ENCODE data around the gene RGP1. TPM values are rescaled to one million over a fixed set of nuclear protein-coding genes. Genes with fewer than 3 reads are reported as not detected.
A peak's percentile ranks its signal among the peaks of the same experiment; 100 is the strongest.

Gene RGP1
- total and polyA plus RNA-seq, 2 experiments from 2014 or later, result 4.7 to 19.1 TPM

- Histone ChIP-seq H3F3A (ENCODE audit: insufficient read depth) (peaks cover 38% of the 10 kb centered on the region), H3K27me3 (replicated peaks; ENCODE audit: insufficient read depth) (no peaks in the 10 kb centered on the region), H4K20me1 (ENCODE audit: insufficient read depth) (no peaks in the 10 kb centered on the region), H3K9ac (peak overlapping the region; percentile 17; the same call in 1 of the 2 replicates), H3K79me2 (ENCODE audit: insufficient read depth) (peaks cover 51% of the 10 kb centered on the region), H3K4me3 (no peak overlapping the region), H3K27ac (peak overlapping the region; percentile 45), H2AFZ (no peak overlapping the region), H3K4me2 (ENCODE audit: unreplicated experiment) (no peak overlapping the region), H3K9me2 (ENCODE audit: insufficient read depth) (no peaks in the 10 kb centered on the region), H3K4me1 (ENCODE audit: insufficient read depth) (peaks cover 14% of the 10 kb centered on the region), H3K9me3 (ENCODE audit: low read depth) (no peaks in the 10 kb centered on the region), H3K36me3 (ENCODE audit: low read depth) (peaks cover 34% of the 10 kb centered on the region)
- in situ Hi-C loops (cut with MboI), result no loop called here
- DNase-seq, result peak; percentile 82
- WGBS, 2 experiments (ENCODE audit: low coverage in 1 of 2, low lambda C conversion rate in 2 of 2, missing lambda C conversion rate in 2 of 2), result 33 to 39% methylated on average over 5 of the region's 5 CpGs
- TF ChIP-seq EZH2 (IDR thresholded peaks at IDR 0.05; ENCODE audit: insufficient read depth, poor library complexity, severe bottlenecking), result no peak
- no peak for TF ChIP-seq EZH2phosphoT487 (IDR thresholded peaks at IDR 0.05; ENCODE audit: insufficient read depth, low read depth)
Measured at GRCh38 chr9:35736201-35736633, 12.9 kb upstream of the RGP1 start.

- H3K27ac ChIP-seq, result no peak overlapping the region
- no peaks in the 10 kb centered on the region for H3K9me2 ChIP-seq (ENCODE audit: insufficient read depth)
- WGBS, 2 experiments (ENCODE audit: low coverage in 1 of 2, low lambda C conversion rate in 2 of 2, missing lambda C conversion rate in 2 of 2), result 71 to 75% methylated on average over 7 of the region's 7 CpGs
- no peak for TF ChIP-seq EZH2 (IDR thresholded peaks at IDR 0.05; ENCODE audit: insufficient read depth, poor library complexity, severe bottlenecking)
- TF ChIP-seq EZH2phosphoT487 (IDR thresholded peaks at IDR 0.05; ENCODE audit: insufficient read depth, low read depth), result no peak
- no peak overlapping the region for H3K4me2 ChIP-seq (ENCODE audit: unreplicated experiment)
- H4K20me1 ChIP-seq (ENCODE audit: insufficient read depth), result no peaks in the 10 kb centered on the region
- H3F3A ChIP-seq (ENCODE audit: insufficient read depth), result peaks cover 34% of the 10 kb centered on the region
- no peak for DNase-seq
- H2AFZ ChIP-seq, result no peak overlapping the region
- H3K9me3 ChIP-seq (ENCODE audit: low read depth), result no peaks in the 10 kb centered on the region
- no peak overlapping the region for H3K4me3 ChIP-seq
- H3K9ac ChIP-seq, result no peak overlapping the region
- peaks cover 34% of the 10 kb centered on the region for H3K36me3 ChIP-seq (ENCODE audit: low read depth)
- H3K4me1 ChIP-seq (ENCODE audit: insufficient read depth), result peaks cover 14% of the 10 kb centered on the region
- H3K79me2 ChIP-seq (ENCODE audit: insufficient read depth), result peaks cover 45% of the 10 kb centered on the region
- in situ Hi-C loops (cut with MboI), result no loop called here
- H3K27me3 ChIP-seq (replicated peaks; ENCODE audit: insufficient read depth), result no peaks in the 10 kb centered on the region
Measured at GRCh38 chr9:35737143-35737542, 11.9 kb upstream of the RGP1 start.

GRCh38 chr9:35738186-35738585, 10.9 kb upstream of the RGP1 start:
- in situ Hi-C loops (cut with MboI), result no loop called here
- Histone ChIP-seq H3K9me2 (ENCODE audit: insufficient read depth) (no peaks in the 10 kb centered on the region), H3F3A (ENCODE audit: insufficient read depth) (peaks cover 27% of the 10 kb centered on the region), H4K20me1 (ENCODE audit: insufficient read depth) (no peaks in the 10 kb centered on the region), H3K9ac (no peak overlapping the region), H3K36me3 (ENCODE audit: low read depth) (peaks cover 43% of the 10 kb centered on the region), H3K4me1 (ENCODE audit: insufficient read depth) (peaks cover 14% of the 10 kb centered on the region), H3K4me3 (no peak overlapping the region), H3K4me2 (ENCODE audit: unreplicated experiment) (no peak overlapping the region), H3K79me2 (ENCODE audit: insufficient read depth) (peaks cover 40% of the 10 kb centered on the region), H3K27me3 (replicated peaks; ENCODE audit: insufficient read depth) (no peaks in the 10 kb centered on the region), H3K27ac (no peak overlapping the region), H3K9me3 (ENCODE audit: low read depth) (no peaks in the 10 kb centered on the region), H2AFZ (no peak overlapping the region)
- 68 to 74% methylated on average over 4 of the region's 4 CpGs for WGBS, 2 experiments (ENCODE audit: low coverage in 1 of 2, low lambda C conversion rate in 2 of 2, missing lambda C conversion rate in 2 of 2)
- TF ChIP-seq EZH2phosphoT487 (IDR thresholded peaks at IDR 0.05; ENCODE audit: insufficient read depth, low read depth) (no peak), EZH2 (IDR thresholded peaks at IDR 0.05; ENCODE audit: insufficient read depth, poor library complexity, severe bottlenecking) (no peak)
- DNase-seq, result no peak

- DNase-seq, result no peak
- Histone ChIP-seq H3F3A (ENCODE audit: insufficient read depth) (peaks cover 19% of the 10 kb centered on the region), H3K4me1 (ENCODE audit: insufficient read depth) (peaks cover 7% of the 10 kb centered on the region), H3K9me3 (ENCODE audit: low read depth) (no peaks in the 10 kb centered on the region), H3K27me3 (replicated peaks; ENCODE audit: insufficient read depth) (no peaks in the 10 kb centered on the region), H3K27ac (no peak overlapping the region), H3K79me2 (ENCODE audit: insufficient read depth) (peaks cover 40% of the 10 kb centered on the region), H2AFZ (no peak overlapping the region), H3K4me3 (no peak overlapping the region), H3K9ac (no peak overlapping the region), H4K20me1 (ENCODE audit: insufficient read depth) (no peaks in the 10 kb centered on the region), H3K36me3 (ENCODE audit: low read depth) (peaks cover 48% of the 10 kb centered on the region), H3K9me2 (ENCODE audit: insufficient read depth) (no peaks in the 10 kb centered on the region), H3K4me2 (ENCODE audit: unreplicated experiment) (no peak overlapping the region)
- in situ Hi-C loops (cut with MboI), result no loop called here
- 85 to 88% methylated on average over 7 of the region's 7 CpGs for whole genome bisulfite sequencing, 2 experiments (ENCODE audit: low coverage in 1 of 2, low lambda C conversion rate in 2 of 2, missing lambda C conversion rate in 2 of 2)
- TF ChIP-seq EZH2 (IDR thresholded peaks at IDR 0.05; ENCODE audit: insufficient read depth, poor library complexity, severe bottlenecking) (no peak), EZH2phosphoT487 (IDR thresholded peaks at IDR 0.05; ENCODE audit: insufficient read depth, low read depth) (no peak)
Measured at GRCh38 chr9:35738924-35739323, 10.2 kb upstream of the RGP1 start.

- Histone ChIP-seq H2AFZ (no peak overlapping the region), H4K20me1 (ENCODE audit: insufficient read depth) (no peaks in the 10 kb centered on the region), H3K9ac (no peak overlapping the region), H3K9me3 (ENCODE audit: low read depth) (no peaks in the 10 kb centered on the region), H3K79me2 (ENCODE audit: insufficient read depth) (peaks cover 40% of the 10 kb centered on the region), H3K27me3 (replicated peaks; ENCODE audit: insufficient read depth) (no peaks in the 10 kb centered on the region), H3K4me3 (no peak overlapping the region), H3K9me2 (ENCODE audit: insufficient read depth) (no peaks in the 10 kb centered on the region), H3K4me1 (ENCODE audit: insufficient read depth) (no peaks in the 10 kb centered on the region), H3K27ac (no peak overlapping the region), H3K36me3 (ENCODE audit: low read depth) (peaks cover 41% of the 10 kb centered on the region), H3F3A (ENCODE audit: insufficient read depth) (peaks cover 8% of the 10 kb centered on the region), H3K4me2 (ENCODE audit: unreplicated experiment) (no peak overlapping the region)
- WGBS, 2 experiments (ENCODE audit: low coverage in 1 of 2, low lambda C conversion rate in 2 of 2, missing lambda C conversion rate in 2 of 2), result 92 to 97% methylated on average over 6 of the region's 6 CpGs
- TF ChIP-seq EZH2 (IDR thresholded peaks at IDR 0.05; ENCODE audit: insufficient read depth, poor library complexity, severe bottlenecking) (no peak), EZH2phosphoT487 (IDR thresholded peaks at IDR 0.05; ENCODE audit: insufficient read depth, low read depth) (no peak)
- no peak for DNase-seq
- in situ Hi-C loops (cut with MboI), result no loop called here
Measured at GRCh38 chr9:35740243-35740642, 8.8 kb upstream of the RGP1 start.

Data from GM23248 (cell line).